ENCODE results near the gene DES. TPM values are rescaled to one million over a fixed set of nuclear protein-coding genes. Genes with fewer than 3 reads are reported as not detected.

The DES gene
- total and polyA plus RNA-seq, 2 of the 13 experiments (the other 11 are each of a cell fraction or from before 2014, with no cell fraction given) = not detected

GRCh38 chr2:219448776-219449341 is 30.7 kb downstream of the DES start:
- ATAC-seq (peak; percentile 64), FAIRE-seq (no peak), DNase-seq (ENCODE audit: low spot score) (no peak)
- ChIA-PET CTCF (ENCODE audit: low intra/inter-chr PET ratio, low total read pairs) (no interaction called here), POLR2A (no interaction called here)
- no peak overlapping the region for H3K9ac ChIP-seq (ENCODE audit: insufficient read depth, low read depth, low read length)
- in situ Hi-C loops (cut with HindIII; ENCODE audit: extremely low pct_ligation_motif_present, low pct_unique_long_range_greater_than_20kb) = no loop called here
- H3K9me3 ChIP-seq (ENCODE audit: low read length) = no peaks in the 10 kb centered on the region
- peaks cover 63 to 100% of the 10 kb centered on the region in 2 experiments for H3K27me3 ChIP-seq (ENCODE audit: control insufficient read depth in 1 of 2, insufficient read depth in 2 of 2, low read length in 2 of 2)
- 6% methylated on average over 41 of the region's 51 CpGs for WGBS (ENCODE audit: low lambda C conversion rate)
- peak overlapping the region; percentile 36 for H3K4me2 ChIP-seq (ENCODE audit: low read depth, low read length)
- no peak overlapping the region for H2AFZ ChIP-seq (ENCODE audit: low read length)
- intact Hi-C loops (cut with micrococcal nuclease; ENCODE audit: unreplicated experiment) = no loop called here
- no peaks in the 10 kb centered on the region for H3K4me1 ChIP-seq (ENCODE audit: insufficient read depth, low read length)
- no peaks in the 10 kb centered on the region for H3K79me2 ChIP-seq (ENCODE audit: insufficient read depth, low read length)
- H3K36me3 ChIP-seq (replicated peaks in 1 of 2; ENCODE audit: control insufficient read depth in 1 of 2, insufficient read depth in 2 of 2, low read length in 2 of 2) = no peaks in the 10 kb centered on the region
- peak overlapping the region in 1 of 3 experiments; percentile 39; a peak in 1 of 6 replicates for H3K4me3 ChIP-seq (replicated peaks in 1 of 3; ENCODE audit: insufficient read depth in 1 of 3, low read depth in 2 of 3, low read length in 3 of 3)
- BruUV-seq (replicated peaks) = no TSS peak
- H3K27ac ChIP-seq (ENCODE audit: extremely low read length, insufficient read depth, low read length) = no peak overlapping the region
- H4K20me1 ChIP-seq (ENCODE audit: insufficient read depth, low read length) = peaks cover 4% of the 10 kb centered on the region; the same call in 1 of the 2 replicates
- TF ChIP-seq ARNT (IDR thresholded peaks at IDR 0.05) = no peak
- TF ChIP-seq HNRNPLL (IDR thresholded peaks at IDR 0.05; ENCODE audit: low read depth, low read length, poor library complexity, severe bottlenecking) = peak; percentile 33
- TF ChIP-seq ZFX (CRISPR knock-in tag; IDR thresholded peaks at IDR 0.05; ENCODE audit: low read depth) = peak; percentile 51; the same call in 1 of the 2 replicates
- TF ChIP-seq ZNF749 (CRISPR knock-in tag; IDR thresholded peaks at IDR 0.05; ENCODE audit: borderline replicate concordance) = no peak
- peak; percentile 45; the same call in 1 of the 2 replicates for TF ChIP-seq PATZ1 (CRISPR knock-in tag; IDR thresholded peaks at IDR 0.05)
- peak; percentile 42; the same call in 1 of the 2 replicates for TF ChIP-seq ZNF687 (CRISPR knock-in tag; IDR thresholded peaks at IDR 0.05)
- no peak for TF ChIP-seq MLX (CRISPR knock-in tag; IDR thresholded peaks at IDR 0.05)
- no peak for TF ChIP-seq ZHX1 (CRISPR knock-in tag; IDR thresholded peaks at IDR 0.05; ENCODE audit: low read depth)
- 0 out of 2 replicates have a peak, but pooled peaks have one; percentile 43 for TF ChIP-seq ZNF777 (CRISPR knock-in tag; IDR thresholded peaks at IDR 0.05)

All from HepG2 (cell line).